IMR-90 (cell line): Measurements from ENCODE around the gene CAPZA1. TPM values are rescaled to one million over a fixed set of nuclear protein-coding genes. Genes with fewer than 3 reads are reported as not detected.

Experiments
- ATAC-seq: fragments of 200-7000 bp; cut with Tn5 transposase; 2 replicates; pipeline ENCODE4 v1.9.1; 2020; ENCODE audit warnings: low read depth, mild to moderate bottlenecking, moderate library complexity
- BruUV-seq: library from RNA; stranded (reverse); fragments of 400-500 nt; replicated peaks from 2 replicates; lab custom pipeline; 2021; lab: Mats Ljungman, UMichigan
- CTCF ChIA-PET: fragments of 300-600 bp; formaldehyde crosslinking; extraction: SDS; loops from one replicate; lab custom pipeline; 2021; ENCODE audit warnings: antibody characterized with exemption; lab: Yijun Ruan, JAX
- POLR2A ChIA-PET: fragments of 300-600 bp; sonication (Branson Sonifier 250); formaldehyde crosslinking; loops from one replicate; lab custom pipeline; 2022; ENCODE audit warnings: antibody characterized with exemption; ENCODE audit not compliant: unreplicated experiment; lab: Charles Lee
- DNase-seq: peaks from one replicate; pipeline ENCODE4 v3.0.0; 2013
- H2AFZ ChIP-seq: replicated peaks from 2 replicates; pipeline ENCODE3; 2013; ENCODE audit warnings: low read length, mild to moderate bottlenecking; ENCODE audit not compliant: poor library complexity
- H2AK5ac ChIP-seq: 2 replicates; pipeline ENCODE4 v1.6.1; 2013; ENCODE audit warnings: low read depth, low read length, inconsistent platforms
- H2AK9ac ChIP-seq: replicated peaks from 2 replicates; pipeline ENCODE3; 2013; ENCODE audit warnings: mild to moderate bottlenecking, low read depth, low read length, moderate library complexity; ENCODE audit not compliant: poor library complexity
- H2BK120ac ChIP-seq: 2 replicates; pipeline ENCODE4 v1.6.1; 2013; ENCODE audit warnings: low read depth, low read length, inconsistent platforms
- H2BK15ac ChIP-seq: 3 replicates; pipeline ENCODE4 v1.6.1; 2013; ENCODE audit warnings: low read depth, low read length, inconsistent platforms
- H2BK20ac ChIP-seq: 2 replicates; pipeline ENCODE4 v1.6.1; 2013; ENCODE audit warnings: low read depth, mild to moderate bottlenecking, inconsistent platforms, low read length, moderate library complexity
- H2BK5ac ChIP-seq: 2 replicates; pipeline ENCODE4 v1.6.1; 2013; ENCODE audit warnings: mild to moderate bottlenecking, low read depth, low read length, inconsistent platforms; ENCODE audit not compliant: poor library complexity, severe bottlenecking
- H3K14ac ChIP-seq: replicated peaks from 2 replicates; pipeline ENCODE4 v1.6.1; 2013; ENCODE audit warnings: low read depth, low read length, inconsistent platforms
- H3K18ac ChIP-seq: 2 replicates; pipeline ENCODE4 v1.6.1; 2013; ENCODE audit warnings: low read depth, low read length, control low read depth
- H3K23ac ChIP-seq: 2 replicates; pipeline ENCODE4 v1.6.1; 2013; ENCODE audit warnings: low read depth, low read length, inconsistent platforms
- H3K27ac ChIP-seq: 2 replicates; pipeline ENCODE4 v1.5.1; 2013; ENCODE audit warnings: mild to moderate bottlenecking, control low read depth, low read length; ENCODE audit not compliant: insufficient read depth
- H3K27me3 ChIP-seq: 2 replicates; pipeline ENCODE4 v1.6.1; 2013; ENCODE audit warnings: low read length; ENCODE audit not compliant: control insufficient read depth, insufficient read depth
- H3K36me3 ChIP-seq: 2 replicates; pipeline ENCODE4 v1.6.1; 2013; ENCODE audit warnings: low read length, mixed read lengths; ENCODE audit not compliant: control insufficient read depth, insufficient read depth
- H3K4ac ChIP-seq: 2 replicates; pipeline ENCODE4 v1.6.1; 2013; ENCODE audit warnings: low read depth, low read length, inconsistent platforms
- H3K4me1 ChIP-seq: 2 replicates; pipeline ENCODE4 v1.6.1; 2013; ENCODE audit warnings: low read length, mixed read lengths; ENCODE audit not compliant: control insufficient read depth, insufficient read depth
- H3K4me2 ChIP-seq: 2 replicates; pipeline ENCODE4 v1.6.1; 2013; ENCODE audit warnings: low read depth, mild to moderate bottlenecking, control low read depth, low read length, moderate library complexity
- H3K4me3 ChIP-seq: 2 replicates; pipeline ENCODE4 v1.5.1; 2013; ENCODE audit warnings: low read depth, mild to moderate bottlenecking, control low read depth, low read length, moderate library complexity; ENCODE audit not compliant: insufficient read depth
- H3K56ac ChIP-seq: 2 replicates; pipeline ENCODE4 v1.6.1; 2013; ENCODE audit warnings: low read length, inconsistent platforms; ENCODE audit not compliant: insufficient read depth; ENCODE audit errors: extremely low read depth
- H3K79me1 ChIP-seq, 2 experiments: 2 replicates each; pipeline ENCODE4 v1.6.1; 2013; ENCODE audit warnings: low read length in 2 of 2, inconsistent platforms in 1 of 2, low read depth in 1 of 2
- H3K9ac ChIP-seq: 2 replicates; pipeline ENCODE4 v1.6.1; 2013; ENCODE audit warnings: low read depth, low read length, control low read depth
- H3K9me1 ChIP-seq: 2 replicates; pipeline ENCODE4 v1.6.1; 2013; ENCODE audit warnings: low read length, inconsistent platforms; ENCODE audit not compliant: insufficient read depth
- H3K9me3 ChIP-seq: 2 replicates; pipeline ENCODE4 v1.6.1; 2013; ENCODE audit warnings: low read length; ENCODE audit not compliant: control insufficient read depth, insufficient read depth
- H4K20me1 ChIP-seq: 2 replicates; pipeline ENCODE4 v1.6.1; 2013; ENCODE audit warnings: low read length, inconsistent platforms; ENCODE audit not compliant: insufficient read depth
- H4K5ac ChIP-seq: 2 replicates; pipeline ENCODE4 v1.6.1; 2013; ENCODE audit warnings: mild to moderate bottlenecking, low read depth, low read length, control low read depth
- H4K8ac ChIP-seq, 2 experiments: 2 replicates each; pipeline ENCODE4 v1.6.1; 2013; ENCODE audit warnings: low read depth in 2 of 2, low read length in 2 of 2, control low read depth in 1 of 2, inconsistent platforms in 1 of 2
- H4K91ac ChIP-seq: 2 replicates; pipeline ENCODE4 v1.6.1; 2013; ENCODE audit warnings: low read depth, low read length, inconsistent platforms; ENCODE audit not compliant: insufficient read depth
- CEBPB ChIP-seq: IDR thresholded peaks from 2 replicates; pipeline ENCODE4 v1.6.1; 2012; ENCODE audit warnings: low read depth, low read length, improper control_type of control experiment
- MAFK ChIP-seq: IDR thresholded peaks from 2 replicates; pipeline ENCODE4 v1.6.1; 2012; ENCODE audit warnings: low read depth, low read length, improper control_type of control experiment
- RCOR1 ChIP-seq: IDR thresholded peaks from 2 replicates; pipeline ENCODE4 v1.6.1; 2012; ENCODE audit warnings: mild to moderate bottlenecking, low read length, improper control_type of control experiment; ENCODE audit not compliant: insufficient replicate concordance
- WGBS, 2 experiments: methylation state at CpG; one replicate each; pipeline versions ENCODE4 v1.1.5 to v1.1.7; 2013; ENCODE audit warnings: missing lambda C conversion rate in 2 of 2; ENCODE audit not compliant: insufficient read length in 1 of 2; ENCODE audit errors: extremely low coverage in 2 of 2; 5-methylcytosine and 5-hydroxymethylcytosine counted together
- dilution Hi-C: fragments of 300-500 bp; cut with HindIII; formaldehyde crosslinking; loops from one replicate; pipeline ENCODE4 v1.14.3; 2018; ENCODE audit warnings: low sequenced_read_pairs; ENCODE audit not compliant: unreplicated experiment
- in situ Hi-C: fragments of 300-500 bp; cut with MboI; formaldehyde crosslinking; loops from 3 replicates; pipeline ENCODE4 v1.14.3; 2019; ENCODE audit warnings: low sequenced_read_pairs, inconsistent platforms, mixed read lengths
- intact Hi-C: fragments of 100-400 bp; cut with micrococcal nuclease; formaldehyde crosslinking; loops from 2 replicates; pipeline ENCODE4 v1.10.0; 2022
- polyA plus RNA-seq, 3 experiments: library from polyadenylated mRNA; depleted of rRNA; stranded (reverse); fragments of >200 nt; gene quantifications; 2 replicates each; pipeline ENCODE4 v1.2.3, GENCODE V29; 2012; ENCODE audit warnings: low replicate concordance in 1 of 3
- total RNA-seq: library from RNA; depleted of rRNA; stranded (reverse); fragments of >200 nt; gene quantifications from 2 replicates; pipeline ENCODE4 v1.2.3, GENCODE V29; 2012

Gene CAPZA1
- total and polyA plus RNA-seq, 2 of the 4 experiments (the other 2 are of a cell fraction) = 108 to 262 TPM

GRCh38 chr1:112599477-112599876, 20.2 kb upstream of the CAPZA1 start:
- CTCF ChIA-PET = interaction anchor here (1.1 kb wide), 1 partner anchor 14 kb away, joined by 3 read pairs; no protein-coding TSS in a partner anchor
- Histone ChIP-seq H2BK15ac (no peak overlapping the region), H3K4me1 (no peaks in the 10 kb centered on the region), H2BK5ac (no peak overlapping the region), H3K4me3 (no peak overlapping the region), H2AK9ac (no peak overlapping the region), H3K9ac (no peak overlapping the region), H2AFZ (no peak overlapping the region), H3K23ac (no peak overlapping the region), H3K27ac (no peak overlapping the region), H3K4me2 (no peak overlapping the region), H3K27me3 (no peaks in the 10 kb centered on the region), H2BK20ac (no peak overlapping the region), H3K4ac (no peak overlapping the region), H4K8ac (no peak overlapping the region), H3K14ac (no peak overlapping the region), H4K5ac (no peak overlapping the region), H4K91ac (no peak overlapping the region), H4K20me1 (no peaks in the 10 kb centered on the region), H3K18ac (no peak overlapping the region), H3K36me3 (peaks cover 15% of the 10 kb centered on the region), H3K9me1 (no peaks in the 10 kb centered on the region), H2AK5ac (no peak overlapping the region), H3K79me1 (no peaks in the 10 kb centered on the region; a peak in 1 of 4 replicates), H2BK120ac (no peak overlapping the region), H3K56ac (no peak overlapping the region), H3K9me3 (no peaks in the 10 kb centered on the region)
- peak; percentile 37 for TF ChIP-seq CEBPB
- no peak for TF ChIP-seq RCOR1
- peak; percentile 93 for TF ChIP-seq MAFK
- ATAC-seq (no peak), DNase-seq (no peak)
- WGBS, 2 experiments = no CpG with 5 or more reads among the region's 4 CpGs
- POLR2A ChIA-PET = no interaction called here
- dilution Hi-C loops = no loop called here
- in situ Hi-C loops = no loop called here
- no TSS peak for BruUV-seq
- intact Hi-C loops = no loop called here
